ENCODE data around the gene GALNT18. TPM values are rescaled to one million over a fixed set of nuclear protein-coding genes. Genes with fewer than 3 reads are reported as not detected.
"Not testable (repeated sequence)": the region's sequence is repeated elsewhere in the genome, so short reads cannot be mapped to it uniquely, and the experiment has no call there.

GALNT18 gene
- total RNA-seq, 1 donor from 2014 or later, result 22.1 TPM

GRCh38 chr11:11370255-11370961, 251.4 kb downstream of the GALNT18 start:
- H3K36me3 ChIP-seq, result no peaks in the 10 kb centered on the region
- TF ChIP-seq POLR2AphosphoS5 (IDR thresholded peaks at IDR 0.05; ENCODE audit: insufficient read depth in 1 of 2, low read depth in 1 of 2) (no peak), CTCF (IDR thresholded peaks at IDR 0.05) (no peak), POLR2A (IDR thresholded peaks at IDR 0.05) (no peak)
- no peak for DNase-seq (ENCODE audit: extremely low spot score in 2 of 2)
- no peaks in the 10 kb centered on the region for H3K9me3 ChIP-seq
- no peaks in the 10 kb centered on the region for H3K27me3 ChIP-seq
- intact Hi-C loops (cut with DNase I), result no loop called here
- no peaks in the 10 kb centered on the region for H3K4me1 ChIP-seq
- no peak overlapping the region for H3K4me3 ChIP-seq
- H3K27ac ChIP-seq, result no peak overlapping the region

GRCh38 chr11:11366793-11367192, 255.0 kb downstream of the GALNT18 start:
- no peak for TF ChIP-seq POLR2AphosphoS5 (IDR thresholded peaks at IDR 0.05; ENCODE audit: insufficient read depth in 1 of 2, low read depth in 1 of 2)
- TF ChIP-seq CTCF (IDR thresholded peaks at IDR 0.05), result no peak
- no peak for TF ChIP-seq POLR2A (IDR thresholded peaks at IDR 0.05)
- intact Hi-C loops (cut with DNase I), result no loop called here
- H3K27ac ChIP-seq, result no peak overlapping the region

GRCh38 chr11:11363674-11364073, 258.1 kb downstream of the GALNT18 start:
- H3K27ac ChIP-seq, result no peak overlapping the region
- H3K27me3 ChIP-seq, result no peaks in the 10 kb centered on the region
- H3K36me3 ChIP-seq, result no peaks in the 10 kb centered on the region
- no peaks in the 10 kb centered on the region for H3K4me1 ChIP-seq
- no peak for DNase-seq (ENCODE audit: extremely low spot score in 2 of 2)
- no peaks in the 10 kb centered on the region for H3K9me3 ChIP-seq
- intact Hi-C loops (cut with DNase I), result no loop called here
- no peak for TF ChIP-seq POLR2A (IDR thresholded peaks at IDR 0.05)
- TF ChIP-seq POLR2AphosphoS5 (IDR thresholded peaks at IDR 0.05; ENCODE audit: insufficient read depth in 1 of 2, low read depth in 1 of 2), result no peak
- TF ChIP-seq CTCF (IDR thresholded peaks at IDR 0.05), result no peak
- H3K4me3 ChIP-seq, result no peak overlapping the region

More at GRCh38 chr11:11366793-11367192, 255.0 kb downstream of the GALNT18 start:
- Histone ChIP-seq H3K4me3 (no peak overlapping the region), H3K36me3 (no peaks in the 10 kb centered on the region), H3K4me1 (no peaks in the 10 kb centered on the region), H3K27me3 (no peaks in the 10 kb centered on the region), H3K9me3 (no peaks in the 10 kb centered on the region)
- no peak for DNase-seq (ENCODE audit: extremely low spot score in 2 of 2)

GRCh38 chr11:11359611-11360010, 262.2 kb downstream of the GALNT18 start:
- no peak for TF ChIP-seq POLR2AphosphoS5 (IDR thresholded peaks at IDR 0.05; ENCODE audit: insufficient read depth in 1 of 2, low read depth in 1 of 2)
- Histone ChIP-seq H3K4me3 (no peak overlapping the region), H3K27ac (no peak overlapping the region), H3K9me3 (no peaks in the 10 kb centered on the region), H3K36me3 (no peaks in the 10 kb centered on the region), H3K4me1 (no peaks in the 10 kb centered on the region), H3K27me3 (no peaks in the 10 kb centered on the region)
- intact Hi-C loops (cut with DNase I), result no loop called here
- DNase-seq (ENCODE audit: extremely low spot score in 2 of 2), result peak in 1 of 2 donors; percentile 22

GRCh38 chr11:11356842-11357241, 265.0 kb downstream of the GALNT18 start:
- peak; percentile 19 to 52 for DNase-seq (ENCODE audit: extremely low spot score in 2 of 2)
- H3K9me3 ChIP-seq, result no peaks in the 10 kb centered on the region
- no peaks in the 10 kb centered on the region for H3K27me3 ChIP-seq
- H3K4me1 ChIP-seq, result no peaks in the 10 kb centered on the region
- no peaks in the 10 kb centered on the region for H3K36me3 ChIP-seq
- intact Hi-C loops (cut with DNase I), result no loop called here
- no peak for TF ChIP-seq POLR2A (IDR thresholded peaks at IDR 0.05)
- no peak for TF ChIP-seq CTCF (IDR thresholded peaks at IDR 0.05)
- no peak for TF ChIP-seq POLR2AphosphoS5 (IDR thresholded peaks at IDR 0.05; ENCODE audit: insufficient read depth in 1 of 2, low read depth in 1 of 2)
- H3K4me3 ChIP-seq, result no peak overlapping the region
- no peak overlapping the region for H3K27ac ChIP-seq

- H3K4me1 ChIP-seq, result peaks cover 23% of the 10 kb centered on the region
- DNase-seq (ENCODE audit: extremely low spot score in 2 of 2), result peak in 1 of 2 donors; percentile 46
- intact Hi-C loops (cut with DNase I); H3K27me3 ChIP-seq; H3K4me3 ChIP-seq; H3K27ac ChIP-seq; H3K36me3 ChIP-seq; H3K9me3 ChIP-seq: not testable (repeated sequence)
Measured at GRCh38 chr11:11352878-11353277, 268.9 kb downstream of the GALNT18 start, which contains the start of gene CSNK2A3. TSS of gene CSNK2A3 (minus strand) at chr11:11353250. CDS start at chr11:11353119, 131 bp downstream.

GRCh38 chr11:11351851-11352250, 270.0 kb downstream of the GALNT18 start:
- H3K27ac ChIP-seq; H3K9me3 ChIP-seq; intact Hi-C loops (cut with DNase I); DNase-seq (ENCODE audit: extremely low spot score in 2 of 2); H3K27me3 ChIP-seq; H3K36me3 ChIP-seq; H3K4me3 ChIP-seq: not testable (repeated sequence)
- peaks cover 23% of the 10 kb centered on the region for H3K4me1 ChIP-seq
